AG09309 (cell line): ENCODE measurements around the gene AOPEP.

ENCODE experiments used
- DNase-seq: peaks from one replicate; pipeline ENCODE4 v3.0.0-alpha.2; 2010; ENCODE audit warnings: low read depth
- H3K4me3 ChIP-seq: 2 replicates; pipeline ENCODE4 v1.5.1; 2011; ENCODE audit warnings: mild to moderate bottlenecking, low read depth, low read length, moderate library complexity; ENCODE audit not compliant: control insufficient read depth
- CTCF ChIP-seq: IDR thresholded peaks from 2 replicates; pipeline ENCODE4 v1.5.1; 2011; ENCODE audit warnings: mild to moderate bottlenecking, low read depth, low read length, inconsistent platforms; ENCODE audit not compliant: insufficient read depth, control insufficient read depth; ENCODE audit errors: missing control alignments

AOPEP gene

GRCh38 chr9:94984891-94985476 is 258.5 kb downstream of the AOPEP start:
- H3K4me3 ChIP-seq = no peak overlapping the region
- no peak for TF ChIP-seq CTCF
- no peak for DNase-seq

- no peak for DNase-seq
- TF ChIP-seq CTCF = no peak
- no peak overlapping the region for H3K4me3 ChIP-seq
These were observed 259.1 kb downstream of the AOPEP start for GRCh38 chr9:94985649-94986048.

- DNase-seq = no peak
- TF ChIP-seq CTCF = no peak
- no peak overlapping the region for H3K4me3 ChIP-seq
These were observed 261.2 kb downstream of the AOPEP start for GRCh38 chr9:94987731-94988130.

- no peak for TF ChIP-seq CTCF
- DNase-seq = no peak
- H3K4me3 ChIP-seq = no peak overlapping the region
These were observed 264.5 kb downstream of the AOPEP start for GRCh38 chr9:94990897-94991561.

GRCh38 chr9:94991961-94992907 is 265.7 kb downstream of the AOPEP start:
- no peak for TF ChIP-seq CTCF
- no peak for DNase-seq
- no peak overlapping the region for H3K4me3 ChIP-seq

- H3K4me3 ChIP-seq = no peak overlapping the region
- no peak for TF ChIP-seq CTCF
- DNase-seq = peak; percentile 73
These were observed 266.8 kb downstream of the AOPEP start for GRCh38 chr9:94993160-94993820.
